C4-2B (cell line): ENCODE data around the gene IFT172.

ENCODE experiments used
- ZFX ChIP-seq: fragments of 450-650 bp; IDR thresholded peaks from 2 replicates; pipeline ENCODE4 v1.6.1; 2017
- TF ChIP-seq, protein P1 (sequence below): fragments of 450-650 bp; conservative IDR thresholded peaks from 2 replicates; pipeline ENCODE4 v1.5.1; 2017; ENCODE audit warnings: mild to moderate bottlenecking

DNA sequence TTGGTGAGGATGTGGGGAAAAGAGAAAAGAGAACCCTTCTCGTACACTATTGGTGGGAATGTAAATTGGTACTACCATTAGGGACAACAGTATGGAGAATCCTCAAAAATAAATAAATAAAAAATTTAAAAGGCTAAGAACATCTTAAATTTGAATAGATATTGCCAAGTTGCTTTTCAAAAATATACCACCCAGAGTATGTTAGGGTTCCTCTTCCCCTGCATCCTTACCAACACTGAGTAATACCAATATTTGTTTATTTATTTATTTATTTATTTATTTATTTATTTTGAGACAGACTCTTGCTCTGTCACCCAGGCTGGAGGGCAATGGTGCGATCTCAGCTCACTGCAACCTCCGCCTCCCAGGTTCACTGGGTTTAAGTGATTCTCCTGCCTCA is 66.6 kb downstream of the IFT172 start:
- TF ChIP-seq, protein P1, sequence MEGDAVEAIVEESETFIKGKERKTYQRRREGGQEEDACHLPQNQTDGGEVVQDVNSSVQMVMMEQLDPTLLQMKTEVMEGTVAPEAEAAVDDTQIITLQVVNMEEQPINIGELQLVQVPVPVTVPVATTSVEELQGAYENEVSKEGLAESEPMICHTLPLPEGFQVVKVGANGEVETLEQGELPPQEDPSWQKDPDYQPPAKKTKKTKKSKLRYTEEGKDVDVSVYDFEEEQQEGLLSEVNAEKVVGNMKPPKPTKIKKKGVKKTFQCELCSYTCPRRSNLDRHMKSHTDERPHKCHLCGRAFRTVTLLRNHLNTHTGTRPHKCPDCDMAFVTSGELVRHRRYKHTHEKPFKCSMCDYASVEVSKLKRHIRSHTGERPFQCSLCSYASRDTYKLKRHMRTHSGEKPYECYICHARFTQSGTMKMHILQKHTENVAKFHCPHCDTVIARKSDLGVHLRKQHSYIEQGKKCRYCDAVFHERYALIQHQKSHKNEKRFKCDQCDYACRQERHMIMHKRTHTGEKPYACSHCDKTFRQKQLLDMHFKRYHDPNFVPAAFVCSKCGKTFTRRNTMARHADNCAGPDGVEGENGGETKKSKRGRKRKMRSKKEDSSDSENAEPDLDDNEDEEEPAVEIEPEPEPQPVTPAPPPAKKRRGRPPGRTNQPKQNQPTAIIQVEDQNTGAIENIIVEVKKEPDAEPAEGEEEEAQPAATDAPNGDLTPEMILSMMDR: no peak
- no peak for TF ChIP-seq ZFX
